GM12878 (cell line): ENCODE measurements around the gene PSMA8.

Experiments used
- BCL3 ChIP-seq: IDR thresholded peaks from 2 replicates; pipeline ENCODE4 v1.6.1; 2011; ENCODE audit warnings: borderline replicate concordance, low read depth, mild to moderate bottlenecking, moderate library complexity, low read length; ENCODE audit not compliant: insufficient read depth, poor library complexity, severe bottlenecking
- CREB1 ChIP-seq: IDR thresholded peaks from 2 replicates; pipeline ENCODE4 v1.6.1; 2012; ENCODE audit warnings: low read depth, mild to moderate bottlenecking, inconsistent platforms
- CTCF ChIP-seq, 3 experiments: IDR thresholded peaks in 2 of 3; conservative IDR thresholded peaks in 1 of 3; 2 replicates each; pipeline ENCODE4 v1.5.1; 2011; ENCODE audit warnings: low read depth in 3 of 3, low read length in 3 of 3, mild to moderate bottlenecking in 3 of 3, control low read depth in 2 of 3, moderate library complexity in 2 of 3, inconsistent platforms in 1 of 3, mixed read lengths in 1 of 3; ENCODE audit not compliant: control insufficient read depth in 2 of 3, insufficient read depth in 1 of 3; ENCODE audit errors: extremely low read depth in 1 of 3
- EP300 ChIP-seq, 2 experiments: fragments of 150-350 bp in 1 of 2; IDR thresholded peaks; 2 replicates each; pipeline ENCODE4 v1.6.1; 2011 to 2012; ENCODE audit warnings: low read depth in 2 of 2, low read length in 2 of 2, borderline replicate concordance in 1 of 2, improper control_type of control experiment in 1 of 2, inconsistent platforms in 1 of 2; ENCODE audit not compliant: control insufficient read depth in 1 of 2
- JUND ChIP-seq: IDR thresholded peaks from 2 replicates; pipeline ENCODE4 v1.6.1; 2012; ENCODE audit warnings: low read depth, mild to moderate bottlenecking, low read length, improper control_type of control experiment, moderate library complexity
- MLLT1 ChIP-seq: fragments of 450-650 bp; IDR thresholded peaks from 2 replicates; pipeline ENCODE4 v1.6.1; 2016; ENCODE audit warnings: mild to moderate bottlenecking
- REST ChIP-seq: IDR thresholded peaks from 2 replicates; pipeline ENCODE4 v1.6.1; 2012; ENCODE audit warnings: mild to moderate bottlenecking, low read depth, low read length
- USF2 ChIP-seq: IDR thresholded peaks from 2 replicates; pipeline ENCODE4 v1.6.1; 2011; ENCODE audit warnings: low read depth, low read length, improper control_type of control experiment, borderline replicate concordance
- ZSCAN29 ChIP-seq: fragments of 450-650 bp; IDR thresholded peaks from 2 replicates; pipeline ENCODE4 v1.6.1; 2017; ENCODE audit warnings: mild to moderate bottlenecking, moderate library complexity
- ZZZ3 ChIP-seq: IDR thresholded peaks from 2 replicates; pipeline ENCODE4 v1.6.1; 2011; ENCODE audit warnings: low read depth; ENCODE audit not compliant: control insufficient read depth, insufficient read length

- TF ChIP-seq EP300 (IDR thresholded peaks at IDR 0.05; ENCODE audit: borderline replicate concordance in 1 of 2, control insufficient read depth in 1 of 2, low read depth in 2 of 2, low read length in 2 of 2) (no peak), REST (no peak), USF2 (no peak), MLLT1 (no peak), JUND (no peak), CTCF (IDR thresholded peaks at IDR 0.05 in 2 of 3, conservative IDR thresholded peaks at IDR 0.05 in 1 of 3; ENCODE audit: control insufficient read depth in 2 of 3, extremely low read depth in 1 of 3, insufficient read depth in 1 of 3, low read depth in 3 of 3, low read length in 3 of 3) (no peak), BCL3 (no peak), ZSCAN29 (no peak), CREB1 (no peak), ZZZ3 (no peak)
Measured at GRCh38 chr18:26085056-26085455, 48.6 kb upstream of the PSMA8 start.
